Measurements from ENCODE around the gene MAP10. TPM values are rescaled to one million over a fixed set of nuclear protein-coding genes. Genes with fewer than 3 reads are reported as not detected.

Gene MAP10
- total RNA-seq, 4 donors from 2014 or later, result 0.34 to 1.1 (median 1.1) TPM

Small RNA genes lying within 50 kb of the gene (small RNA-seq; reads per million reads assigned to genes)
- 0 reads per million in 4 donors for gene RNU1-74P

Other genes starting within 250 kb of the MAP10 start
- 10 to 100 TPM; 29.5 to 51.3 (median 46.0) TPM for gene SIPA1L2, start 175.3 kb upstream of the MAP10 start, total RNA-seq
- 10 to 100 TPM; 19.9 to 35.8 (median 23.4) TPM for gene NTPCR, start 145.2 kb downstream of the MAP10 start, total RNA-seq

Measured in esophagus squamous epithelium (tissue), 4 donors.